Measurements from ENCODE around the gene SULT1C2. TPM values are rescaled to one million over a fixed set of nuclear protein-coding genes. Genes with fewer than 3 reads are reported as not detected.

The SULT1C2 gene
- total RNA-seq = 47.5 TPM

DNA sequence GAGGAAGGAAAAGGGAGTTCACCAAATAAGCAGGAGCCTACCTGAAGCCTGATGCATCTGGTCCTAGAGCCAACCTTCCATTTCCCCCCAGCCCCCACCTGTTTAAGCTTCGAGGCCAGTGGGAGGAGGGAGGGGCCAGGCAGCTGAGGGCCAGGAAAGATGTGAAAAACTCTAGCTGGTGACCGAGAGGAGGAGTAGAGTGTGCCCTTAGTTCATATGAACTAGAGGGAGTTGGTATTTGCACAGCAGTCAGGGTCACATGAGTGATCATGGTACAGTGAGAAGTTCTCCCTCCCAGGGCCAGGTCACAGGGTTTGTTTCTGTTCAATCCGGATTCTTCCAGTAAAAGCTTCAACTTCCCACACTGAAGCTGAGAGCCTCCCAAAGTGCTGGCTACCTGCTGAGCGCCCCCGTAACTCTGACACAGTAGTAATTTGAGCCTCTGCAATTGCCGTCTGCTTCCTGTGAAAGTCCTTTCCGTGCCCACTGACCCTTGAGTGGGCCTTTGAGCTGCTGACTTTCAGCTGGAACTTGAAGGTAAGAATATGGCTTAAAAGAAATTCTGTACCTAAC lies at the start of gene SULT1C2:
Gene SULT1C2, plus strand, starts transcription at position 362 of the 573 bp plus-strand sequence. CDS start 4,773 bp downstream, outside the sequence.

GRCh38 chr2:108239786-108240185 lies 48.9 kb upstream of the SULT1C2 start, which contains the start of gene SULT1C3:
TSS of gene SULT1C3 (plus strand) at chr2:108239968. CDS start at chr2:108247195, 7,227 bp downstream.

Other genes starting within 250 kb of the SULT1C2 start
- not detected for gene SULT1C3, start 48.9 kb upstream of the SULT1C2 start, total RNA-seq
- gene SULT1C4, start 89.1 kb downstream of the SULT1C2 start, total RNA-seq = 55.4 TPM
- 39.2 TPM for gene GCC2, start 160.3 kb downstream of the SULT1C2 start, total RNA-seq
- gene LIMS1, start 245.6 kb downstream of the SULT1C2 start, total RNA-seq = 77.7 TPM

Data from metanephros (tissue), 1 donor.